Liver (tissue), 3 donors: ENCODE data around the gene CNOT3.

ENCODE experiments used
- CTCF ChIP-seq: fragments of 150-350 bp; IDR thresholded peaks from 2 replicates; pipeline ENCODE4 v1.5.1; 2017; ENCODE audit warnings: improper control_type of control experiment, low read depth, low read length; ENCODE audit not compliant: missing input control
- EGR1 ChIP-seq, 2 donors: IDR thresholded peaks; 2 replicates each; pipeline ENCODE4 v1.6.1; 2016 to 2018; ENCODE audit warnings: antibody characterized with exemption in 2 of 2, low read depth in 2 of 2
- HNF4A ChIP-seq, 2 donors: conservative IDR thresholded peaks; 2 replicates each; pipeline ENCODE4 v1.6.1; 2016; ENCODE audit warnings: antibody characterized with exemption in 2 of 2, mild to moderate bottlenecking in 2 of 2
- JUND ChIP-seq, 2 donors: IDR thresholded peaks; 2 replicates each; pipeline ENCODE4 v1.6.1; 2016; ENCODE audit warnings: antibody characterized with exemption in 2 of 2
- MAX ChIP-seq: IDR thresholded peaks from 2 replicates; pipeline ENCODE4 v1.6.1; 2016; ENCODE audit warnings: antibody characterized with exemption
- RAD21 ChIP-seq, 2 donors: IDR thresholded peaks; 2 replicates each; pipeline ENCODE4 v1.6.1; 2016; ENCODE audit warnings: antibody characterized with exemption in 2 of 2, mild to moderate bottlenecking in 2 of 2
- RXRA ChIP-seq, 2 donors: IDR thresholded peaks; 2 replicates each; pipeline ENCODE4 v1.6.1; 2017 to 2018; ENCODE audit warnings: antibody characterized with exemption in 2 of 2, mild to moderate bottlenecking in 1 of 2
- SP1 ChIP-seq: IDR thresholded peaks from 2 replicates; pipeline ENCODE4 v1.6.1; 2018; ENCODE audit warnings: antibody characterized with exemption, mild to moderate bottlenecking
- YY1 ChIP-seq: IDR thresholded peaks from 2 replicates; pipeline ENCODE4 v1.6.1; 2016; ENCODE audit warnings: antibody characterized with exemption, mild to moderate bottlenecking
- ZBTB33 ChIP-seq: IDR thresholded peaks from 2 replicates; pipeline ENCODE4 v1.6.1; 2016; ENCODE audit warnings: antibody characterized with exemption
- donor health status: healthy.
- donor health status: healthy.

GRCh38 chr19:54190503-54191010 lies 53.0 kb downstream of the CNOT3 start:
- TF ChIP-seq CTCF (no peak), RXRA (IDR thresholded peaks at IDR 0.05) (peak; percentile 27 to 55), YY1 (peak; percentile 71), MAX (no peak), HNF4A (conservative IDR thresholded peaks at IDR 0.05) (peak; percentile 42 to 51), RAD21 (IDR thresholded peaks at IDR 0.05) (no peak), SP1 (peak; percentile 71), ZBTB33 (peak; percentile 83), EGR1 (IDR thresholded peaks at IDR 0.05; ENCODE audit: low read depth in 2 of 2) (peak in 1 of 2 donors; percentile 7), JUND (IDR thresholded peaks at IDR 0.05) (peak in 1 of 2 donors; percentile 56)
